ENCODE measurements around the gene AKT2.
"Not testable (repeated sequence)": the region's sequence is repeated elsewhere in the genome, so short reads cannot be mapped to it uniquely, and the experiment has no call there.

The AKT2 gene

DNA sequence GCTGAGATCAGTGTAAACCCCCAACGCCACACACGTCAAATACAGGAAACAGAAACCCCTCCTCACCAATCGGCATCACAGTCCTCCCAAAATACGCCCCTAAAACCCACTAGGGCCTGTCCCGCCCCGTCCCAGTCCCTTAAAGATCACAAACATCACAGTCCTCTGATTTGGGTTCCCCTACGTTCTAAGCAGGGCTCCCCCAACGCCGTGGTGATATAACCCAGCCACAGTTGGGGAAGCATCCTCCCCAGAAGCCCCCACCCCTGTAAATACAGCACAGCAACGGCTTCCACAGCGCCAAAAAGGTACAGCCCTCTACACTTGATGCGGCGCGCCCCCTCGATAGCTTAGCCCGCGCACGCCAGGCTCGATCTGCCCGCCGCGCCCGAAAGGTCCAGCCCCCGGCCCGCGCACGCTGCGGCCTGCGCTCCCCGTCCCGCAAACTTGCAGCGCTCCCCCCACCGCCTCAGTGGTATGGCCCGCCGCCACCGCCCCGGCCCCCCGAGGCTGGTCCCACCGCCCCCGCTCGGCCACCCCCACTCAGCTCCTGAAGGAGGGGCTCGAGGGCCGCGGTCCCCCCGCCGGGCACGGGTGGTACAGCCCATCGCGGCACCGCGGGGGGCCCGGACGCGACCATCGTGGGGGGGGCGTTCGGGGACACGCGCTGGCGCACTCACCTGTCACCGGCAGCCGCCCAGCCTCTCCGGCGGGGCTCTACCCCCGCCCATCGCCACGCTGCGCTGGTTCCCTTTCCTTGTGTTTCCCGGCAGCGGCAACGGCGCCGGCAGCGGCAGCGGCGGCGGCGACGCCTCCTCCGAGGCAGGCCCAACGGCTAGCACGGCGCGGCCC is at the start of gene AKT2:
AKT2 (minus strand) TSS at position 845 of the 852 bp plus-strand sequence. CDS start 20,078 bp downstream, outside the sequence.
- peak; percentile 49 for DNase-seq

DNA sequence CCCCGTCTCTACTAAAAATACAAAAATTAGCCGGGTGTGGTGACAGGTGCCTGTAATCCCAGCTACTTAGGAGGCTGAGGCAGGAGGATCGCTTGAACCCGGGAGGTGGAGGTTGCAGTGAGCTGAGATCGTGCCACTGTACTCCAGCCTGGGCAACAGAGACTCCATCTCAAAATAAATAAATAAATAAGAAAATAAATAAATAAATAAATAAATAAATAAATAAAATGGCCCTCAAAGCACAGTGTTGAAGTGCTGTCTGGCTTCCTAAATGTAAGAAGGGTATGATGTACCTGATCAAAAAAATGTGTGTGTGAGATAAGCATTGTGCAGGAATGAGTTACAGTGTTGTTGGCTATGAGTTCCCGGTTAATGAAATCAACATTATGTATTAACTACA is 47.9 kb upstream of the AKT2 start:
- DNase-seq = not testable (repeated sequence)

DNA sequence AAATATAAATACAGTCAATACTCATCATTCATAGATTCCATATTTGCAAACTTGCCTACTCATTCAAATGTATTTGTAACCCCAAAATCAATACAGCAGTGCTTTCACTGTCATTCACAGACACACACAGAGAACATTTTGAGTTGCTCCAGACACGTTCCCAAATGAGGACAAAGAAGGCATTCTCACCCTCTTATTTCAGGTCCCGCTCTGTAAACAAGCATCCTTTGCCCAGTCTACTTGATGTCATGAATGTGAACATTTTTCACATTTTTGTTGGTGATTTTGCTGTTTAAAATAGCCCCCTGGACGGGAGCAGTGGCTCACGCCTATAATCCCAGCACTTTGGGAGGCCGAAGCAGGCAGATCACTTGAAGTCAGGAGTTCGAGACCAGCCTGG is 47.5 kb upstream of the AKT2 start:
- no peak for DNase-seq

DNA sequence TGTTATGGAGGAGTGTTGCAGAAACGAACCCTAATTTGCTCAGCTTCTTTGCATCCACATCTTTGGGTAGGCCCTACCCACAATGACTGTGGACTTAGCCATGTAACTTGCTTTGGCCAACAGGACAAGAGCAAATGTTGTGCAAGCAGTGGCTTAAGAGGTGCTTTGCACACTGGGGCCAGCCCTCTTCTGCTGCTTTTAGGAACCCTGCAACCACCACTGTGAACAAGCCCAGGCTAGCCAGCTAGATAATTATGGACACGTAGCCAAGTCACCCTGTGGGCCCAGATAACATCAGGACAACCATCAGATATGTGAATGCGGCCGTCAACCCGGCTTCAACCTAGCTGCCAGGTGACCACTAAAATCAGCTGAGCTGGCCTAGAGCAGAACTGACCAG is 45.9 kb upstream of the AKT2 start:
- DNase-seq = peak; percentile 87

- no peak for DNase-seq
Measured at GRCh38 chr19:40326201-40326600, 41.1 kb upstream of the AKT2 start.

DNA sequence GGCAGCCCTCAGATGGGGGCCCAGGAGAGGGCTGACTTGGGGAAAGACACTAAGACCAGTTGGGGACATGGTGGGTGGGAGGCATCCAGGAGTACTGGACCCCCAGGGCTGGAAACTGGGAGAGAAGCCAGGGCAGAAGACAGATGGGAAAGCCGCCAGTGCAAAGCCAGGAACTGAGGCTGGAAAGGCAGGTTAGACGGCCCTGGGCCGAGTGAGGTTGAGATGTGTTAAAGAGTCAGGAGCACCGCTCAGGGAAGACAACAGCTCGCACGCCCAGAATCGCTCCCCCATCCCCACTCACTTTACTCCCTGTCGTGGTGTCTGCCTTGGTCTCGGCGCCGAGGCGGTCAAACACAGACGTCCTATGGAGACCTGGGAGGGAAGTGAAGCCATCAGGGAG is 38.6 kb upstream of the AKT2 start:
- DNase-seq = no peak

DNA sequence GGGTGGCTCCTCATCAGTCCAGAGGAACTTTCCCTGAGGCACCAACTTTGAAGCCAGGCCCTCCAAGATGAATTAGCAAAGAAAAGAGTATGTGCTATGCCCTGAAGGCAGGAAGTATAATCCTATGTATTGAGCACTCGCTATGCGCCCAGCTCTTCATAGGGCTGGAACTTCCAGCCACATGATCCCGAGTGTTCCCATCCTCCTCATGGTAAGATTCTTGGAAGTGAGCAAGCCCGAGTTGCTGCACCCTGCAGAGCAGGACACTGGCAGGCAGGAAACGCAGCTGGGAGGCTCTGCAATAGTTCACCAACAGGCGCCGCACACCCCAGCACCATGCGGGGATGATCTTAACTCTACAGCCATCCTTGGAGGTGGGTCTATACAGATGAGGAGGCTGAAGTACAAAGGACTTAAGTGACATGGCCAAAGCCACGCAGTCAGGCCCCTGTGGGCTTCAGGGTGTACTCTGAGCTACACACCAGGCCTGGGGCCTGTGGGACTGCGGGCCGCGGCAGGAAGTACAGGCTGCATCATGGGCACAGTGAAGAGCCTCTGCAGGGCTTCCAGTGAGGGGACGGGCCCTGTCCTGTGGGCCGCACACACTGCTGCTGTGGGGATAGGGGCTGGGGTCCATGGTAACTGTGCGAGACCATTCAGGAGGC is 37.9 kb upstream of the AKT2 start:
- DNase-seq = no peak

GRCh38 chr19:40322271-40322610 is 37.1 kb upstream of the AKT2 start:
- no peak for DNase-seq

DNA sequence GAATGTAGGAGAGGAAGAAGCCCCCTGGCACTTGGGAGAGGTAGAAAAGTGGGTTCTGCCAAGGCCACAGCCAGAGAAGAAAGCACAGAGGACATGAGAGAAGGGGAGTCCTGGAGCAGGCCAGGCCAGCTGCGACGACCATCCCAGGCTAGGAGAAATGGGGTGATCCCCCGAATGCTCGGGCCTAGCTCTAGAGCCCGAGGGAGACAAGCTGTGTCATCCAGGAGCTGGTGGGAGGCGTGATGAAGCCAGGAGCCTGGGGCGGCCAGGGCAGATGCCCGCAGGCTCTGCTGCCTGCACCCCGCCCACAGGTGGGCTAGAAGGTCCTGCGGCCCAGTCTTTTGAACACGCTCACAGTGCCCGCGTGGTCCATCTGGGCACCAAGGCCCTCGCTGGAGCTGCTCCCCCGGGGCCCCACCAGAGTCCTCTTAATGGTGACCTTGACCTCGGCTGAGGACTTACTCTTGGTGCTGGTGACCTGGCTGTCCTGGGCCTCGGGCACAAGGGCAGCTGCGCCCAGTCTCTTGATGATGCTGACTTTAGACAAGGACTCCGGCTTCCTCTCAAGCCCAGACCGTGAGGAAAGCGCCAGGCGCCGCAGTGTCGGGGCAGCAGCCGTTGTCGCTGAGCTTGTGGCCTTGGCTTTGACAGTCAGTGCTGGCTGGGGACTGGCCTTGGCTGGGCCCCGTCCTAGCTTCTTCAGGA is 36.6 kb upstream of the AKT2 start:
- no peak for DNase-seq

DNA sequence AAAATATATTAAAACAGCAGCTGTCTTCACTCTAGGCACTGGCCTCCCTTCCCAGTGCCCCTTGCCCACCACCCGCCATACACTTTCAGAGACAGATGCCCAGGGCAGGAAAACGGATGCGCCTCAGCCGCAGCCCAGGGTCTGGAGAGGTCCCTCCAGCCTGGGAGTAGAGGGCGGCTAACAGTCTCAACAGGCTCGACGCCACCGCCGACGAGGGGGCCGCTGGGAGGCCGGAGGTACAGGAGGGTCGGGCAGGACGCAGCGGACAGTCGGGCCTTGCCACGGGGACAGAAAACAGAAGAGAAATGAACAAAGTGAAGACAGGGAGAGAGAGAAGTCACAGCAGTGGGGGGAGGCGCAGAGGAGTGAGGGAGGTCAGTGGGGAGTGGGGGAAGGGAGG is 35.9 kb upstream of the AKT2 start:
- no peak for DNase-seq

- no peak for DNase-seq
Measured at GRCh38 chr19:40320558-40320935, 35.4 kb upstream of the AKT2 start.

DNA sequence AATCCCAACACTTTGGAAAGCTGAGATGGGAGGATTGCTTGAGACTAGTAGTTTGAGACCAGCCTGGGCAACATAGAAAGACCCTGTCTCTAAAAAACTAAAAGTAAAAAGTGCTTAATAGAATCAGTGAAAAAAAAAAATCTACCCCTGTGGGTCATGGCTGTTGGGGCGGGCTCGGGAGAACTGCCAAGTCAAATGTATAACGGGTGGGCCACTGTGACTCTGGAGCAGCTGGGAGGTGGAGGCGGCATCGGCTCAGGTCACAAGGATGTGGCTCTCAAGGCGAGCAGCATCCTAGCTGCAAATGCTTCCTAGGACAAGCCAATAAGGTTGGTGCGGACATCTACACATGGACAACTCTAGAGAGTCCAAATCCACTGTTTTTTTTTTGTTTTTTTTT is 32.2 kb upstream of the AKT2 start:
- DNase-seq = no peak

DNA sequence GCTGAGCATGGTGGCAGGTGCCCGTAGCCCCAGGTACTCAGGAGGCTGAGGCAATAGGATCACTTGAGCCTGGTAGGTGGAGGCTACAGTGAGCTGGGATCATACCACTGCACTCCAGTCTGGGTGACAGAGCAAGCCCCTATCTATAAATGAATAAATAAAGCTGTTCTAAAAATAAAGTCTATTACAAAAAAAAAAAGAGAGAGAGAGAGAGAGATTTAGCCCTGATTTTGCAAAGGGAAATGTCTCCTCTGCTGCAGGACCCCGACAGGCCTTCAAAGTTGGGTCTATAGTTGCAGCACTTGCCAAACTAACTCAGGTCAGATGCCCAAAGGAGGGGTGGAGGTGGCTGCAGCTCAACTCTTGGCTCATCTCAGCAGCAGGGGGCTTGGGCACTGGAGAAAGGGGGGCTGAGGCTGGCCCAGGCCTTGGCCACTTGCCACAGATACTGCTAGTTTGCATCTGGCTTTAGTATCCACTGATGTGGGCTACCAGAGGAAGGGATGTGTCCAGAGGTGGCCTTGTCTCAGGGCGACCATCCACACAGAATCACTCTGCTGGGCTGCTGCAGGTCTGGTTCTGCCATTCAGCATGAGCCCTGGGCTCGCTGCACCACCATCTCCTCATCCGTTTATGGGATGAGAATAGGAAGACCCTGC is 30.8 kb upstream of the AKT2 start:
- no peak for DNase-seq

DNA sequence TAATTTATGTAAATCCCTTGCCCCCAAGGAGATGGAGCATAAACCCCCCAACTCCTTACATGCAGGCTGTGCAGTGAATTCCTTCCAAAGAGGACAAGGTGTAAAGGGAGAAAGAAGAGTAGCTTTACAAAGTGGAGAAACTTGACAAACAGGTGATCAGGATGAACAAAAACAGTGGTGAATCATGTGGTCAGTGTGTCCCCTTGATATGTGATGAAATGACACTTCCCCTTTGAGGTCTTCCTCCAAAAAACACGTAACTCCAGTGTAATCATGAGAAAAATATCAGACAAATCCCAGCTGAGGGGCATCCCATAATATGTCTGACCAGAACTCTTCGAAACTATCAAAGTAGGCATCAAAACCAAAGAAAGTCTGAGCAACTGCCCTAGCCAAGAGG is 29.5 kb upstream of the AKT2 start:
- no peak for DNase-seq

DNA sequence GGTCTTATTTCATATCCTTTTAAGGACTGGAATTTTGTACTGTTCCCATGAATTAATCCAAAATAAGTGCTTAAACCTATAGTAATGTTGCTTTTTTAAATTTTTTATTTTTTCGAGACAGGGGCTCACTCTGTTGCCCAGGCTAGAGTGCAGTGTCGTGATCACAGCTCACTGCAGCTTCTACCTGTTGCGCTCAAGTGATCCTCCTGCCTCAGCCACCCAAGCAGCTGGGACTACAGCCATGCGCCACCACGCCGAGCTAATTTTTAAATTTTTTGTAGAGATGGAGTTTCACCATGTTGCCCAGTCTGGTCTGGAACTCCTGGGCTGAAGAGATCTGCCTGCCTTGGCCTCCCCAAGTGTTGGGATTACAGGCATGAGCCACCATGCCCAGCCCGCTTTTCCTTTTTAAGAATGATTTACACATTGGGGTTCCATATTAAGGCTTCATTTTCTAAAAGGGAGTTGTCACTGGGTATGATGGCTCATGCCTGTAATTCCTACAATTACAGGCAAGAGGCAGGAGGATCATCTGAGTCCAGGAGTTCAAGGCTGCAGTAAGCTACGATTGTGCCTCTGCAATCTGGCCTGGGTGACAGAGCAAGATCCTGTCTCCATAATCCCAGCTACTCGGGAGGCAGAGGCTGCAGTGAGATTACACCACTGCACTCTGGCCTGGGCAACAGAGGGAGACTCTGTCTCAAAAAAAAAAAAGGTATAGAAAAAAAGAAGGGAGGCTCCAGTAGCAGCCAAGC is 28.3 kb upstream of the AKT2 start:
- DNase-seq = no peak

DNA sequence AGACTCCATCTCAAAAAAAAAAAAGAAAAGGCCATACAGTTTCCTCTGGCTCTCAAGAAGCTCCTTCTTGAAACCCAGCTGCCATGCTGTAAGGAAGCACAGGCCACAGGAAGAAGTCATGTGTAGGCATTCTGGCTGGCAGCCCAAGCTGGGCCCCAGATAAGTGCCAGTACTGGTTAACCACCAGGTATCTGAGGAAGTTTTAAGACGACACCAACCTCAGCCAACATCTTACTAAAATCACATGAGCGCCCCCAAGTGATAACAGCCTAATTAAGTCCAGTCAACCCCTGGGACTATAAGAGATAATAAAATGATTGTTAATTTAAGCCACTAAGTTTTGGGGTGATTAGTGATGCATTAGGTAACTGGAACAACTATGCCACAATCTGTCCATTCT is 27.4 kb upstream of the AKT2 start:
- no peak for DNase-seq

DNA sequence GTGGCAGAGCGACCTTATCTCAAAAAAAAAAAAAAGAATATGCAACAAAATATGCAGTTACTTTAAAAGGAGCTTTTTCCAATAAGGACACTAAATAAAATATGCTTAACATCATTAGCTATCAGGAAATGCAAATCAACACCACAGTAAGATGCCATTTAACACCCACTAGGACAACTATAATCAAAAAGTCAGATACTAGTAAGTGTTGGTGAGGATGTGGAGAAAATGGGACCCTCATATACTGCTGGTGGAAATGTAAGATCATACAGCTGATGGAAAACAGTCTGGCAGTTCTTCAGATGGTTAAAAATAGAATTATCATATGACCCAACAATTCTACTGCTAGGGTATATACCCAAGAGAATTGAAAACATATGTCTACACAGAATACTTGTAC is 24.5 kb upstream of the AKT2 start:
- DNase-seq = no peak

GRCh38 chr19:40305403-40305802 is 20.3 kb upstream of the AKT2 start:
- DNase-seq = peak; percentile 82

DNA sequence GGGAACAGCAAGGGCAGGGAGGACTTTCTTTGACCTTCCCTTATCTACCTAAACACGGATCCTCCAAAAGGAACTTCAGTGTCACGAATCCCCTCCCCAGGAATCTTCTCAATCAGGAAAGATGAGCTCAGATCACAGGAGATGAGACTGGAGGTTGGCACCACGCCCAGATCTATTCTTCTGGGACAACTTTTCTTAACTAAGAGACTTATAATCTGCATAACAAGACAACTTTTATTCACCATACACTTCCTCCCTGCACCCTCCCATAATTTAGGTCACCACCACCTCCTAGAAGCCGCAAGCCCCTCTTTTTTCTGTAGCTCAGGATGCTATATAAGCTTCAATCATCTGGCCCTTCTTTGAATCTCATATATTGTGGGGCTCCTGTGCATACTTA is 19.2 kb upstream of the AKT2 start:
- DNase-seq = no peak

DNA sequence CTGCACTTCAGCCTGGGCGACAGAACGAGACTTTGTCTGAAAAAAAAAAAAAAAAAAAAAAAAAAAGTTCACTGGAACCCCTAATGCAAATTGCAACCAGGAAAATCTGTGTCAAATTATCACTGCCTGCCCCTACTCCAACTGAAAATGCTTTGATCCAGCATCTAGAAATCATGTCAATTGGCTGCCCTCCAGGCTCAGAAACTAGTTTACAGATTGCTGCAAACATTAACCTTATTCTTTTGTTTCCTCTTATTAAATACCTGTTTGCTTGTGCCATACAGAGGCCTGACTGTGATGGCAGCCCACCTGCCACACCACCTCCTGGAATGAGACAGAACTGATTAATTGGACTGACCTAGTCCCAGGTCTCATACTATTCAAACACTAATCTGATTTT is 18.6 kb upstream of the AKT2 start:
- DNase-seq = no peak

GRCh38 chr19:40302224-40303011 is 17.3 kb upstream of the AKT2 start:
- no peak for DNase-seq

- DNase-seq = no peak
Measured at GRCh38 chr19:40300668-40301067, 15.5 kb upstream of the AKT2 start.

Measured in islet precursor cell (in vitro differentiated cells).